ENCODE measurements around the gene SMTN. TPM values are rescaled to one million over a fixed set of nuclear protein-coding genes. Genes with fewer than 3 reads are reported as not detected.
A peak's percentile ranks its signal among the peaks of the same experiment; 100 is the strongest.

Gene SMTN
- total and polyA plus RNA-seq, 8 donors, result 71.0 to 99.7 (median 88.2) TPM

GRCh38 chr22:31142285-31142684 lies 61.2 kb downstream of the SMTN start:
- peaks cover 0 to 16% of the 10 kb centered on the region in 2 donors for H3K27me3 ChIP-seq
- DNase-seq (no peak), ATAC-seq (no peak)
- H3K27ac ChIP-seq, result no peak overlapping the region
- H3K4me1 ChIP-seq, result no peaks in the 10 kb centered on the region
- H3K4me3 ChIP-seq, result no peak overlapping the region
- peaks cover 0 to 3% of the 10 kb centered on the region in 2 donors for H3K9me3 ChIP-seq
- intact Hi-C loops (cut with DNase I), result no loop called here
- H3K36me3 ChIP-seq, result no peaks in the 10 kb centered on the region
- no peak for TF ChIP-seq CTCF (IDR thresholded peaks at IDR 0.05)

- Histone ChIP-seq H3K4me1 (no peaks in the 10 kb centered on the region), H3K36me3 (no peaks in the 10 kb centered on the region), H3K4me3 (no peak overlapping the region), H3K27me3 (peaks cover 0 to 16% of the 10 kb centered on the region in 2 donors), H3K27ac (no peak overlapping the region), H3K9me3 (peaks cover 0 to 7% of the 10 kb centered on the region in 2 donors)
- TF ChIP-seq CTCF (IDR thresholded peaks at IDR 0.05), result no peak
- DNase-seq (no peak), ATAC-seq (no peak)
- intact Hi-C loops (cut with DNase I), result no loop called here
Observed at GRCh38 chr22:31143038-31143437, 61.9 kb downstream of the SMTN start.

GRCh38 chr22:31143537-31143936 lies 62.4 kb downstream of the SMTN start:
- Histone ChIP-seq H3K9me3 (peaks cover 0 to 7% of the 10 kb centered on the region in 2 donors), H3K4me1 (no peaks in the 10 kb centered on the region), H3K27ac (no peak overlapping the region), H3K4me3 (no peak overlapping the region), H3K27me3 (peaks cover 0 to 16% of the 10 kb centered on the region in 2 donors), H3K36me3 (no peaks in the 10 kb centered on the region)
- no peak for TF ChIP-seq CTCF (IDR thresholded peaks at IDR 0.05)
- no peak for ATAC-seq
- DNase-seq, result no peak
- intact Hi-C loops (cut with DNase I), result no loop called here

GRCh38 chr22:31144223-31144622 lies 63.1 kb downstream of the SMTN start:
- DNase-seq (no peak), ATAC-seq (no peak)
- Histone ChIP-seq H3K27me3 (peaks cover 0 to 15% of the 10 kb centered on the region in 2 donors), H3K4me3 (no peak overlapping the region), H3K36me3 (no peaks in the 10 kb centered on the region), H3K27ac (no peak overlapping the region), H3K4me1 (no peaks in the 10 kb centered on the region), H3K9me3 (peaks cover 0 to 7% of the 10 kb centered on the region in 2 donors)
- intact Hi-C loops (cut with DNase I), result no loop called here
- TF ChIP-seq CTCF (IDR thresholded peaks at IDR 0.05), result no peak

- Histone ChIP-seq H3K27me3 (no peaks in the 10 kb centered on the region), H3K4me3 (no peak overlapping the region), H3K27ac (no peak overlapping the region), H3K4me1 (no peaks in the 10 kb centered on the region), H3K9me3 (peaks cover 0 to 7% of the 10 kb centered on the region in 2 donors), H3K36me3 (no peaks in the 10 kb centered on the region)
- no peak for DNase-seq
- ATAC-seq, result peak; percentile 38
- intact Hi-C loops (cut with DNase I), result no loop called here
- no peak for TF ChIP-seq CTCF (IDR thresholded peaks at IDR 0.05)
Observed at GRCh38 chr22:31148488-31148887, 67.4 kb downstream of the SMTN start.

Data from left lung (tissue), 10 donors.